Activated gamma-delta T cell treated with anti-CD3 and anti-CD28 coated beads, Interleukin-2, amount 50 U/mL, for 16 hours (primary cell): ENCODE data around the gene GPR22.

Experiments
- DNase-seq: peaks from one replicate; pipeline ENCODE4 v3.0.0-alpha.2; 2020; ENCODE audit warnings: low read depth

The GPR22 gene

GRCh38 chr7:107469929-107470328 is at the start of gene GPR22:
GPR22 (plus strand) TSS chr7:107470057; CDS start chr7:107474061, 4,004 bp downstream.
- DNase-seq: no peak

GRCh38 chr7:107427462-107427861 is 42.4 kb upstream of the GPR22 start:
- no peak for DNase-seq

DNA sequence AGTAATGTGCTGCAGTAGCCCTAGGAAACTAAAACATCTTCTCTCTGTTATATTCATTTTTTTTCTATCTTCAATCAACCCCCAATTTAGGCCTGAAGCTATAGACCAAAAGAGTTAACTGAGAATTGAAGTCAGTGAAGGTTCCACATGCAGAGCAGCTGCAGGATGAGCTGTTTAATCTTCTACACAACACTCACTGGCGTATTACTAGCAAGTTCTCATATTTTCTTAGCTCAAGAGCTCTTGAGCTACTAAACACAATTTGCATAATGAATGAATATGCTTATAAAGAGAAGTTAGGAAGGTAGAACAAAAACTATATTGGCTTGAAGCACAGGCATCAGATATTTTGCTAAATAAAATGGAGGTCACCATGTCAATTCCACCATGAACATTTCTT is 41.2 kb upstream of the GPR22 start:
- no peak for DNase-seq

GRCh38 chr7:107430057-107430456 is 39.8 kb upstream of the GPR22 start:
- DNase-seq: no peak

GRCh38 chr7:107432261-107432660 is 37.6 kb upstream of the GPR22 start:
- DNase-seq: no peak

GRCh38 chr7:107435749-107436148 is 34.1 kb upstream of the GPR22 start:
- no peak for DNase-seq

DNA sequence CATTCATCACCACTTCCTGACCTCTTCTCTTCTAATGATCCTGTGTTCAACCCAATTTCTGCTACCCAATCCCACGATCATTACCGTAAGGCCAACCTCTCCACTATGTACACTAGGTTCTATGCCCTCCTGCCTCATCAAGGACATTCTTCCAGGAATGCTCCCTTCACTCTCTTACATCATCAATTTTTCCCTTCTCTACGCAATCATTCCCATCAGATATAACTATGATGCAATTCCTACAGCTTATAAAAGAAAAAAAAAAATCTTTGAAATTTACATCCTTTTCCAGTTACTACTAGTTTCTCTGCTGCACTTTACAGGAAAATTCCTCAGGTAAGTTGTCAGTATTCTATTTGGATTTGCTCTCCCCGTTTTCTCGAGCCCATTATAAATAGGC is 30.8 kb upstream of the GPR22 start:
- no peak for DNase-seq

- DNase-seq: no peak
Observed at GRCh38 chr7:107441581-107442422, 28.1 kb upstream of the GPR22 start.

- DNase-seq: no peak
Observed at GRCh38 chr7:107442678-107443077, 27.2 kb upstream of the GPR22 start.

DNA sequence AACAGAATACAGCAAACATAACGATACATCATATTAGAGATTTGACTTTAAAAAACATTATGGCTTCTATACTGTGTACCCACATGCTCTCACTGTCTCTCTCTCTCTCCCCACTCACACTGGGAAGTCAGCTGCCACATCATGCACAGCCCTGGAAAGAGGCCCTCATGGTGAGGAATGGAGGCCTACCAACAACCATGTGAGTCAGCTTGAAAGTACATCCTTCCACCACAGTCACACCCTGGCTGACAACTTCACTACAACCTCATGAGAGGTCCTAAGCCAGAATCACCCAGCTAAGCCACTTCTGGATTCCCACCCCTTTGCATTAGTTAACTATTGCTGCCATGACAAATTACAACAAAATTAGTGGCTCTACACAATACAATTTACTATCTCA is 23.3 kb upstream of the GPR22 start:
- no peak for DNase-seq

DNA sequence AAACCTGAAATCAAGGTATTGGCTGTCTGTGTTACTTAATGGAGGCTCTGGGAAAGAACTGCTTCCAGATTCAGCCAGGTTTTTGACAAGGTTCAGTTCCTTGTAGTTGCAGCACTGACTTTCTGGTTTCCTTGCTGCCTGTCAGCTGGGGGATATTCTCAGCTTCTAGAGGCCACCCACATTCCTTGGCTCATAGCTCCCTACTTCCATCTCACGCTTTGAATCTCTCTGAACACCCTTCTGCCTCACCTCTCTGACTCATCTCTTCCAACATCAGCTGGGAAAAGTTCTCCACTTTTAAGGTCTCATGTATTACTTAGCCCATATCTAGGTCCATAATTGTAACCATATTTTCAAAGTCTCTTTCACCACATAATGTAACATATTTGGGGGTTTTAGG is 22.9 kb upstream of the GPR22 start:
- no peak for DNase-seq

DNA sequence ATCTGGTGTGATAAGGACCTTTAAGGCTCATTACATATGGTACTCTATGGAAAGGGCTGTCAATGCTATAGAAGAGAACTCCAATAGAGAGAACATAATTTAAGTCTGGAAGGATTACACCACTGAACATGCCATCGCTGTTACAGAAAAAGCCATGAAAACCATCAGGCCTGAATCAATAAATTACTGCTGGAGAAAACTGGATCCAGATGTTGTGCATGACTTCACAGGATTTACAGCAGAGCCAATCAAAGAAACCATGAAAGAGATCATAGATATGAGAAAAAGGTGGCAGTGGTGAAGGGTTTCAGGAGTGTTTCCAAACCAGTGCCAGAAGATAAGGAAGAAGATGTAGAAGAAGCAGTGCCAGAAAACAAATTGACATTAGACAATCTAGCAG is 18.9 kb upstream of the GPR22 start:
- no peak for DNase-seq

- no peak for DNase-seq
Observed at GRCh38 chr7:107453388-107453787, 16.5 kb upstream of the GPR22 start.

GRCh38 chr7:107461938-107462533 is 7.8 kb upstream of the GPR22 start:
- DNase-seq: no peak

- no peak for DNase-seq
Observed at GRCh38 chr7:107463139-107464078, 6.4 kb upstream of the GPR22 start.

DNA sequence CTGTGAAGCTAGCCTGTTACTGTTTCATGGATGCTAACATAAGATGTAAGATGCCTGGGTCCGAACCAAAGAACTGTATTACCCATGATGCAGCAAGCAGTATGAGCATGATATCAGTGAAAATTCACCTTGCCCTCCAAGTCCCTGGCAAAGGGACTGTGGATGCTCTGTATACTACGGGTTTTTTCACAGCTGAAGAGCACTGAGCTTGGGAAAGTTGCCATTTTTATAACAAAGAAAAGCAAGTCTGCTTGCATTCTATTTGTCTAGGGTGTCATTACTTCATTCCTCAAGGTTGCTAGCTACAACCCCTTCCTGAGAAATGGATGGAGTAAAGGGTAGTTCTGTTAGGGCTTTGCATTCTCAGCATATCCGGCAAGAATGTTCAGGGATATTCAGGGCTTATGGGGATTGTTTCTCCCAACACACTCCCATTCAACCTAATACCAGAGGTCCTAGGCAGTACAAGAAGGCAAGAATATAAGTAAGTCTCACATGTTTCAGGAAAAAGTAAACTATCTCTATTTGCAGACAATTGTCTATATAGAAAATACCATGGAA is 5.1 kb upstream of the GPR22 start:
- no peak for DNase-seq

- DNase-seq: no peak
Observed at GRCh38 chr7:107467972-107468371, 1.9 kb upstream of the GPR22 start.

DNA sequence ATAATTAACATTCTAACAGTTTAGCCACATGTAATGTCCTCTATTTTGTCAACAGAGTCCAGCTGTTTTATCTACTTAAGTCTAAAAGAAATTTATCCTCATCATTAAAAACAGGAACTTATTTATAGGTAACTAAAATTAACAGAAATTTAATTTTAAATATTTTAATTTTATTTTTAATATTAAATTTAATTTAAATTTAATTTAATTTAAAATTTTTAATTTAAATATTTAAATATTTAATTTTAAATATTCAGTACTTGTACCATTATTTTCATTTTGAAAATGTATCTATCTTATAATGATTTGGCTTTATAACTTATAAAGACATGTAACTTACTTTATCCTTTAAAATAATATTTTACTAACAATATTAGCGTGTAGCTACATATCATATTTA is 1.0 kb upstream of the GPR22 start:
- no peak for DNase-seq

- DNase-seq: no peak
Observed at GRCh38 chr7:107471292-107472070, 1.6 kb downstream of the GPR22 start.

- no peak for DNase-seq
Observed at GRCh38 chr7:107472116-107472515, 2.3 kb downstream of the GPR22 start.

GRCh38 chr7:107474104-107474521 is 4.3 kb downstream of the GPR22 start:
- DNase-seq: no peak
